K562 (cell line): ENCODE data around the gene GRB10. TPM values are rescaled to one million over a fixed set of nuclear protein-coding genes. Genes with fewer than 3 reads are reported as not detected.

ENCODE experiments used
- ATAC-seq: fragments of 200-7000 bp; cut with Tn5 transposase; 3 replicates; pipeline ENCODE4 v1.9.1; 2020; ENCODE audit warnings: moderate library complexity
- BruUV-seq: library from RNA; stranded (reverse); fragments of 400-500 nt; replicated peaks from 2 replicates; lab custom pipeline; 2021; lab: Mats Ljungman, UMichigan
- CTCF ChIA-PET: fragments of 300-600 bp; formaldehyde crosslinking; extraction: SDS; loops from one replicate; lab custom pipeline; 2021; ENCODE audit warnings: low intra/inter-chr PET ratio; lab: Yijun Ruan, JAX
- POLR2A ChIA-PET: fragments of 300-600, 350-650 bp; sonication (Branson Sonifier 250); formaldehyde crosslinking; extraction: SDS; loops from one replicate; lab custom pipeline; 2021; ENCODE audit warnings: antibody characterized with exemption, inconsistent platforms; lab: Yijun Ruan, JAX
- DNase-seq, 4 experiments: peaks; one replicate each; pipeline versions ENCODE4 v3.0.0 to v3.0.0-alpha.2; 2011 to 2018; ENCODE audit warnings: low spot score in 3 of 4, mixed read lengths in 3 of 4; ENCODE audit errors: extremely low read depth in 1 of 4
- FAIRE-seq: peaks from 2 replicates; lab custom pipeline; 2011; peaks lifted over from hg19 to GRCh38; lab: Jason Lieb, UNC
- H2AFZ ChIP-seq: 2 replicates; pipeline ENCODE4 v1.6.0; 2011; ENCODE audit warnings: low read depth, low read length, control low read depth, inconsistent platforms
- H3K27ac ChIP-seq: fragments of 200-600 bp; 3 replicates; pipeline ENCODE4 v1.8.0; 2011; ENCODE audit warnings: low read depth, mild to moderate bottlenecking, control low read depth, inconsistent platforms, low read length, moderate library complexity, mixed read lengths; ENCODE audit errors: extremely low read depth
- H3K27me3 ChIP-seq, 2 experiments: fragments of 300-600 bp in 1 of 2; 2 replicates in 1 of 2; 3 replicates in 1 of 2; pipeline versions ENCODE4 v1.6.0 to v1.8.0; 2011; ENCODE audit warnings: inconsistent platforms in 2 of 2, low read length in 2 of 2, mild to moderate bottlenecking in 1 of 2, mixed read lengths in 1 of 2, moderate library complexity in 1 of 2; ENCODE audit not compliant: control insufficient read depth in 2 of 2, insufficient read depth in 2 of 2
- H3K36me3 ChIP-seq: fragments of 300-600 bp; 3 replicates; pipeline ENCODE4 v1.8.0; 2011; ENCODE audit warnings: mild to moderate bottlenecking, low read length, inconsistent platforms; ENCODE audit not compliant: control insufficient read depth, insufficient read depth
- H3K4me1 ChIP-seq, 2 experiments: fragments of 200-600 bp in 1 of 2; replicated peaks in 1 of 2; 2 replicates in 1 of 2; 3 replicates in 1 of 2; pipeline versions ENCODE4 v1.5.1 to v1.8.0; 2011; ENCODE audit warnings: inconsistent platforms in 2 of 2, low read length in 2 of 2, mild to moderate bottlenecking in 1 of 2, mixed read lengths in 1 of 2, moderate library complexity in 1 of 2; ENCODE audit not compliant: control insufficient read depth in 2 of 2, insufficient read depth in 2 of 2
- H3K4me2 ChIP-seq: 2 replicates; pipeline ENCODE4 v1.6.1; 2011; ENCODE audit warnings: low read length, control low read depth, inconsistent platforms, mixed read lengths; ENCODE audit not compliant: insufficient read depth
- H3K4me3 ChIP-seq: fragments of 200-600 bp; sonication (generic), shearing (Covaris generic); 2 replicates; pipeline ENCODE4 v1.5.1; 2016; ENCODE audit warnings: control low read depth, inconsistent platforms
- H3K79me2 ChIP-seq: fragments of 200-600 bp; 3 replicates; pipeline ENCODE4 v1.8.0; 2011; ENCODE audit warnings: low read length, inconsistent platforms; ENCODE audit not compliant: control insufficient read depth, insufficient read depth
- H3K9ac ChIP-seq, 2 experiments: 2 replicates each; pipeline versions ENCODE4 v1.6.0 to v1.6.1; 2011; ENCODE audit warnings: low read depth in 2 of 2, low read length in 2 of 2, control low read depth in 1 of 2, inconsistent platforms in 1 of 2, mild to moderate bottlenecking in 1 of 2, mixed read lengths in 1 of 2; ENCODE audit not compliant: insufficient read depth in 1 of 2
- H3K9me1 ChIP-seq: one replicate; pipeline ENCODE4 v1.6.0; 2011; ENCODE audit warnings: inconsistent platforms, mild to moderate bottlenecking, low read length, moderate library complexity; ENCODE audit not compliant: control insufficient read depth, insufficient read depth
- H3K9me3 ChIP-seq: replicated peaks from 2 replicates; pipeline ENCODE4 v1.5.1; 2011; ENCODE audit warnings: low read depth, low read length, inconsistent platforms; ENCODE audit not compliant: control insufficient read depth, insufficient read depth
- H4K20me1 ChIP-seq: replicated peaks from 2 replicates; pipeline ENCODE4 v1.6.1; 2011; ENCODE audit warnings: low read length, inconsistent platforms, mixed read lengths; ENCODE audit not compliant: control insufficient read depth, insufficient read depth
- HNRNPLL ChIP-seq: fragments of 200-400 bp; formaldehyde crosslinking; IDR thresholded peaks from 2 replicates; pipeline ENCODE4 v1.6.1; 2017; ENCODE audit warnings: low read length, low read depth, mild to moderate bottlenecking; ENCODE audit not compliant: poor library complexity, severe bottlenecking
- RBM34 ChIP-seq: fragments of 200-400 bp; formaldehyde crosslinking; IDR thresholded peaks from 2 replicates; pipeline ENCODE4 v1.6.1; 2018; ENCODE audit warnings: low read length, borderline replicate concordance; ENCODE audit not compliant: insufficient read depth
- WGBS: fragments of 100-300 bp; shearing (Covaris generic); methylation state at CpG from one replicate; pipeline ENCODE4 v1.1.6; 2016; ENCODE audit warnings: low coverage, mixed read lengths; ENCODE audit not compliant: insufficient coverage; ENCODE audit errors: missing lambda C conversion rate; 5-methylcytosine and 5-hydroxymethylcytosine counted together
- in situ Hi-C: fragments of 300-500 bp; cut with MboI; formaldehyde crosslinking; loops from 4 replicates; pipeline ENCODE4 v1.15.0; 2018; ENCODE audit warnings: inconsistent platforms, mixed read lengths
- intact Hi-C: fragments of 100-400 bp; cut with micrococcal nuclease; formaldehyde crosslinking; loops from 2 replicates; pipeline ENCODE4 v1.14.2; 2022
- polyA plus RNA-seq, 8 experiments: library from polyadenylated mRNA; depleted of rRNA in 4 of 8; stranded (reverse) in 5 of 8; unstranded in 3 of 8; fragments of >200 nt; fragmentation: Nextera tagmentation in 2 of 8; fragmentation: Illumina TruSeq in 1 of 8; extraction: Ambion mirVana in 2 of 8; extraction: Trizol in 1 of 8; gene quantifications; 2 replicates each; pipeline versions ENCODE4 v1.2.1 to v1.2.3, GENCODE V29; 2011 to 2014; ENCODE audit warnings: inconsistent platforms in 1 of 8, missing spikeins in 1 of 8
- total RNA-seq, 7 experiments: library from RNA; depleted of rRNA in 6 of 7; stranded (reverse); fragments of >200 nt in 6 of 7; fragmentation: Illumina TruSeq in 2 of 7; extraction: Trizol in 2 of 7; gene quantifications; 2 replicates each; pipeline versions ENCODE4 v1.2.1 to v1.2.3, GENCODE V29; 2011 to 2021; ENCODE audit warnings: low replicate concordance in 1 of 7
- TF ChIP-seq, protein P1 (sequence below): fragments of 450-650 bp; IDR thresholded peaks from 2 replicates; pipeline ENCODE4 v1.6.1; 2017; ENCODE audit warnings: antibody characterized with exemption

GRB10 gene
- total and polyA plus RNA-seq, 9 of the 15 experiments (the other 6 are each of a cell fraction or from before 2014, with no cell fraction given): 8.9 to 88.5 (median 40.7) TPM

DNA sequence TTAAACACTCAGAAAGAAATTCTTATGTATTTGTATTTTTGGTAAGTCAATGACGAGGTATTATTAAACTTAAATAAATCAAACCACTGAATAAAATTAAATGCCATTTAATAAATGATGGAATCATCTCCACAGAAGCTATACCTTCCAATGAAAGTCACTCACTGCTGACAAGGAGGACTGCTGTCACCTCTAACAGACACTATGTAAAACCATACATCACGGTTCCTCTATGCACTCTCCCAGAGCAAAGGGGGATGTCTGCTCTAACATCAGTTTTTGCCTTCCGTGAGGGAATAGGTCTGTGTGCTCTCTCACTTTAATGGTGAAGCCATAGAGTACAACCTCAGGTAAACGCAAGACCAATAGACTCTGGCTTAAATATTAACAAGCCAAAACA lies 117.8 kb downstream of the GRB10 start:
- WGBS: 95% methylated on average over 4 of the region's 4 CpGs

More for the DNA sequence above, 117.8 kb downstream of the GRB10 start:
- DNase-seq (no peak), FAIRE-seq (no peak), ATAC-seq (no peak)
- Histone ChIP-seq H3K79me2 (0 out of 3 replicates have a peak, but pooled peaks cover 4% of the 10 kb centered on the region), H3K9me1 (no peaks in the 10 kb centered on the region), H3K27me3 (no peaks in the 10 kb centered on the region), H3K4me3 (no peak overlapping the region), H3K4me2 (no peak overlapping the region), H2AFZ (no peak overlapping the region), H3K36me3 (peaks cover 69% of the 10 kb centered on the region; the same call in 2 of the 3 replicates), H3K9ac (no peak overlapping the region), H4K20me1 (0 out of 2 replicates have a peak, but pooled peaks cover 16% of the 10 kb centered on the region), H3K9me3 (no peaks in the 10 kb centered on the region), H3K4me1 (peaks cover 0 to 6% of the 10 kb centered on the region in 2 experiments; a peak in 1 of 5 replicates), H3K27ac (no peak overlapping the region)
- POLR2A ChIA-PET: no interaction called here
- CTCF ChIA-PET: no interaction called here
- intact Hi-C loops (no loop called here), in situ Hi-C loops (no loop called here)
- TF ChIP-seq, protein P1, sequence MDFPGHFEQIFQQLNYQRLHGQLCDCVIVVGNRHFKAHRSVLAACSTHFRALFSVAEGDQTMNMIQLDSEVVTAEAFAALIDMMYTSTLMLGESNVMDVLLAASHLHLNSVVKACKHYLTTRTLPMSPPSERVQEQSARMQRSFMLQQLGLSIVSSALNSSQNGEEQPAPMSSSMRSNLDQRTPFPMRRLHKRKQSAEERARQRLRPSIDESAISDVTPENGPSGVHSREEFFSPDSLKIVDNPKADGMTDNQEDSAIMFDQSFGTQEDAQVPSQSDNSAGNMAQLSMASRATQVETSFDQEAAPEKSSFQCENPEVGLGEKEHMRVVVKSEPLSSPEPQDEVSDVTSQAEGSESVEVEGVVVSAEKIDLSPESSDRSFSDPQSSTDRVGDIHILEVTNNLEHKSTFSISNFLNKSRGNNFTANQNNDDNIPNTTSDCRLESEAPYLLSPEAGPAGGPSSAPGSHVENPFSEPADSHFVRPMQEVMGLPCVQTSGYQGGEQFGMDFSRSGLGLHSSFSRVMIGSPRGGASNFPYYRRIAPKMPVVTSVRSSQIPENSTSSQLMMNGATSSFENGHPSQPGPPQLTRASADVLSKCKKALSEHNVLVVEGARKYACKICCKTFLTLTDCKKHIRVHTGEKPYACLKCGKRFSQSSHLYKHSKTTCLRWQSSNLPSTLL: no peak
- TF ChIP-seq RBM34 (no peak), HNRNPLL (no peak)
- BruUV-seq: no TSS peak
